Hematopoietic multipotent progenitor cell (in vitro differentiated cells): ENCODE measurements around the gene UPK3BL1. TPM values are rescaled to one million over a fixed set of nuclear protein-coding genes. Genes with fewer than 3 reads are reported as not detected.
"Not testable (repeated sequence)": the region's sequence is repeated elsewhere in the genome, so short reads cannot be mapped to it uniquely, and the experiment has no call there.

ENCODE experiments used
- DNase-seq, 3 donors: peaks; one replicate each; pipeline ENCODE4 v3.0.0-alpha.2; 2011 to 2015; ENCODE audit warnings: low read depth in 2 of 3, low spot score in 2 of 3
- small RNA-seq: library from RNA; depleted of rRNA; stranded (forward); fragments of <200 nt; gene quantifications from one replicate; pipeline ENCODE3, GENCODE V24; 2012
- total RNA-seq: library from RNA; depleted of rRNA; stranded (reverse); fragments of >200 nt; gene quantifications from one replicate; pipeline ENCODE4 v1.2.3, GENCODE V29; 2012

UPK3BL1 gene
- total RNA-seq, 1 donor = 0.27 TPM

GRCh38 chr7:102589857-102590256 is 52.7 kb downstream of the UPK3BL1 start:
- not testable (repeated sequence) for DNase-seq

Small RNA genes within 50 kb of the gene (small RNA-seq; reads per million reads assigned to genes)
- gene AC105052.3 = not detected
- not detected for gene UPK3BL1

Other genes starting within 250 kb of the UPK3BL1 start
- gene PRKRIP1, start 246.4 kb downstream of the UPK3BL1 start, total RNA-seq = 19.7 TPM
- gene ORAI2, start 209.2 kb downstream of the UPK3BL1 start, total RNA-seq = 191 TPM
- gene ALKBH4, start 177.9 kb downstream of the UPK3BL1 start, total RNA-seq = 39.6 TPM
- 27.7 TPM for gene LRWD1, start 177.8 kb downstream of the UPK3BL1 start, total RNA-seq
- gene POLR2J, start 163.9 kb downstream of the UPK3BL1 start, total RNA-seq = 46.3 TPM
- 14.8 TPM for gene RASA4B, start 125.0 kb downstream of the UPK3BL1 start, total RNA-seq
- gene UPK3BL2, start 99.1 kb downstream of the UPK3BL1 start, total RNA-seq = 4.0 TPM
- under 0.01 TPM for gene SPDYE2, start 91.6 kb downstream of the UPK3BL1 start, total RNA-seq
- gene POLR2J3, start 70.2 kb downstream of the UPK3BL1 start, total RNA-seq = 52.0 TPM
- gene RASA4, start 26.0 kb downstream of the UPK3BL1 start, total RNA-seq = 35.3 TPM
- gene SPDYE2B, start 7.5 kb upstream of the UPK3BL1 start, total RNA-seq = not detected
- 2.7 TPM for gene POLR2J2, start 28.9 kb upstream of the UPK3BL1 start, total RNA-seq
- 17.8 TPM for gene FAM185A, start 106.2 kb upstream of the UPK3BL1 start, total RNA-seq